Measurements from ENCODE around the gene EXOSC1. TPM values are rescaled to one million over a fixed set of nuclear protein-coding genes. Genes with fewer than 3 reads are reported as not detected.

The EXOSC1 gene
- total and polyA plus RNA-seq, 4 donors: 11.2 to 25.9 (median 14.5) TPM

DNA sequence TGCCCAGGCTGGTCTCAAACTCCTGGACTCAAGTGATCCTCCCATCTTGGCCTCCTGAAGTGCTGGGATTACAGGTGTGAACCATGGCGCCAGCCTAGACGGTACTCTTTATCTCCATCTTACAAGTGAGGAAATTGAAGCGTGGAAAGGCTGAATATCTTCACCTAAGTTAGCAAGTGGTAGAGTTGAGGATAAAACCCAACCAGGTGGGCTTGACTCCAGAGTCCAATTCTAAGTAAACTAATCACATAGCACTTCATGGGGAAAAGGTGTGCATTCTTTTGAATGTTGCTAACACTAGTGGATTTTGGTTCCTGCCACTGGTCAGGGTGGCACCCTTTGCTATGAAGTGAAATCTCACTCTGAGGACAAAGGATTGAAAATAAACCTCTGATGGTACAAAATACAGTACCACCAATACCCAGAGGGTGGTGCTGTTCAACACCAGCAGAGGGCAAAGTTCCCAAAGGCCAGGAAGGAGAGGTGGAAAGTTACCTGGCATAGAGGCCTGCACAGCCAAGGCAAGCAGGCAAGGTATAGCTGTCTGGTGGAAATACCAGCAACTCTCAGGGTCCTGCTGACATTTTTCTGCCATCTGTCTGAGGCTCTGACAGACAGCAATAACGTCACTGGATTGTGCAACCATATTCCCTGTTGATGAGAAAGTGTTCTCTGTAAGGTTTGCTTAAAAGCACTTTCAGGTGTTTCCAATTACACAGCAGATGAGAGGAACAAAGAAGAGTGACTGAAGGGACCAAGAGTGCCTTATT lies 17.7 kb upstream of the EXOSC1 start:
- H3K4me3 ChIP-seq (ENCODE audit: low read depth in 1 of 3, low read length in 3 of 3): no peak overlapping the region
- no peak overlapping the region for H3K27ac ChIP-seq (ENCODE audit: low read depth in 1 of 2, low read length in 2 of 2)
- H3K9me3 ChIP-seq (ENCODE audit: control insufficient read depth in 4 of 4, low read length in 3 of 4): no peaks in the 10 kb centered on the region
- peak; percentile 51 for DNase-seq (ENCODE audit: low spot score)
- H3K4me1 ChIP-seq (ENCODE audit: control insufficient read depth in 4 of 4, insufficient read depth in 4 of 4, low read length in 3 of 4): peaks cover 0 to 7% (median 1%) of the 10 kb centered on the region in 4 donors
- H3K9ac ChIP-seq (ENCODE audit: low read depth in 1 of 2, low read length in 2 of 2): no peak overlapping the region
- peaks cover 11 to 85% (median 75%) of the 10 kb centered on the region in 4 donors for H3K36me3 ChIP-seq (ENCODE audit: control insufficient read depth in 4 of 4, insufficient read depth in 3 of 4, low read depth in 1 of 4, low read length in 3 of 4)
- H3K27me3 ChIP-seq (ENCODE audit: control insufficient read depth in 4 of 4, insufficient read depth in 4 of 4, low read length in 3 of 4): no peaks in the 10 kb centered on the region
- 74% methylated on average over 4 of the region's 4 CpGs for WGBS
- TF ChIP-seq, protein P1, sequence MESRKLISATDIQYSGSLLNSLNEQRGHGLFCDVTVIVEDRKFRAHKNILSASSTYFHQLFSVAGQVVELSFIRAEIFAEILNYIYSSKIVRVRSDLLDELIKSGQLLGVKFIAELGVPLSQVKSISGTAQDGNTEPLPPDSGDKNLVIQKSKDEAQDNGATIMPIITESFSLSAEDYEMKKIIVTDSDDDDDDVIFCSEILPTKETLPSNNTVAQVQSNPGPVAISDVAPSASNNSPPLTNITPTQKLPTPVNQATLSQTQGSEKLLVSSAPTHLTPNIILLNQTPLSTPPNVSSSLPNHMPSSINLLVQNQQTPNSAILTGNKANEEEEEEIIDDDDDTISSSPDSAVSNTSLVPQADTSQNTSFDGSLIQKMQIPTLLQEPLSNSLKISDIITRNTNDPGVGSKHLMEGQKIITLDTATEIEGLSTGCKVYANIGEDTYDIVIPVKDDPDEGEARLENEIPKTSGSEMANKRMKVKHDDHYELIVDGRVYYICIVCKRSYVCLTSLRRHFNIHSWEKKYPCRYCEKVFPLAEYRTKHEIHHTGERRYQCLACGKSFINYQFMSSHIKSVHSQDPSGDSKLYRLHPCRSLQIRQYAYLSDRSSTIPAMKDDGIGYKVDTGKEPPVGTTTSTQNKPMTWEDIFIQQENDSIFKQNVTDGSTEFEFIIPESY (IDR thresholded peaks at IDR 0.05): no peak
- TF ChIP-seq SP1 (IDR thresholded peaks at IDR 0.05) (peak; percentile 55), HNF4G (IDR thresholded peaks at IDR 0.05) (peak; percentile 70), FOXA2 (IDR thresholded peaks at IDR 0.05) (no peak), FOXA1 (IDR thresholded peaks at IDR 0.05) (no peak), RAD21 (IDR thresholded peaks at IDR 0.05) (peak; percentile 92 to 95), YY1 (IDR thresholded peaks at IDR 0.05) (no peak), NR2F2 (IDR thresholded peaks at IDR 0.05) (peak; percentile 64), JUND (IDR thresholded peaks at IDR 0.05) (no peak), HNF4A (conservative IDR thresholded peaks at IDR 0.05) (peak; percentile 76 to 87), TAF1 (conservative IDR thresholded peaks at IDR 0.05) (no peak), GABPA (IDR thresholded peaks at IDR 0.05 in 1 of 2, conservative IDR thresholded peaks at IDR 0.05 in 1 of 2) (no peak), EGR1 (IDR thresholded peaks at IDR 0.05; ENCODE audit: low read depth in 2 of 2) (no peak), RXRA (IDR thresholded peaks at IDR 0.05) (peak; percentile 35 to 54)
- TF ChIP-seq, protein P2, sequence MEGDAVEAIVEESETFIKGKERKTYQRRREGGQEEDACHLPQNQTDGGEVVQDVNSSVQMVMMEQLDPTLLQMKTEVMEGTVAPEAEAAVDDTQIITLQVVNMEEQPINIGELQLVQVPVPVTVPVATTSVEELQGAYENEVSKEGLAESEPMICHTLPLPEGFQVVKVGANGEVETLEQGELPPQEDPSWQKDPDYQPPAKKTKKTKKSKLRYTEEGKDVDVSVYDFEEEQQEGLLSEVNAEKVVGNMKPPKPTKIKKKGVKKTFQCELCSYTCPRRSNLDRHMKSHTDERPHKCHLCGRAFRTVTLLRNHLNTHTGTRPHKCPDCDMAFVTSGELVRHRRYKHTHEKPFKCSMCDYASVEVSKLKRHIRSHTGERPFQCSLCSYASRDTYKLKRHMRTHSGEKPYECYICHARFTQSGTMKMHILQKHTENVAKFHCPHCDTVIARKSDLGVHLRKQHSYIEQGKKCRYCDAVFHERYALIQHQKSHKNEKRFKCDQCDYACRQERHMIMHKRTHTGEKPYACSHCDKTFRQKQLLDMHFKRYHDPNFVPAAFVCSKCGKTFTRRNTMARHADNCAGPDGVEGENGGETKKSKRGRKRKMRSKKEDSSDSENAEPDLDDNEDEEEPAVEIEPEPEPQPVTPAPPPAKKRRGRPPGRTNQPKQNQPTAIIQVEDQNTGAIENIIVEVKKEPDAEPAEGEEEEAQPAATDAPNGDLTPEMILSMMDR (IDR thresholded peaks at IDR 0.05; ENCODE audit: low read depth, low read length, missing input control): peak; percentile 79
- TF ChIP-seq, protein P3, sequence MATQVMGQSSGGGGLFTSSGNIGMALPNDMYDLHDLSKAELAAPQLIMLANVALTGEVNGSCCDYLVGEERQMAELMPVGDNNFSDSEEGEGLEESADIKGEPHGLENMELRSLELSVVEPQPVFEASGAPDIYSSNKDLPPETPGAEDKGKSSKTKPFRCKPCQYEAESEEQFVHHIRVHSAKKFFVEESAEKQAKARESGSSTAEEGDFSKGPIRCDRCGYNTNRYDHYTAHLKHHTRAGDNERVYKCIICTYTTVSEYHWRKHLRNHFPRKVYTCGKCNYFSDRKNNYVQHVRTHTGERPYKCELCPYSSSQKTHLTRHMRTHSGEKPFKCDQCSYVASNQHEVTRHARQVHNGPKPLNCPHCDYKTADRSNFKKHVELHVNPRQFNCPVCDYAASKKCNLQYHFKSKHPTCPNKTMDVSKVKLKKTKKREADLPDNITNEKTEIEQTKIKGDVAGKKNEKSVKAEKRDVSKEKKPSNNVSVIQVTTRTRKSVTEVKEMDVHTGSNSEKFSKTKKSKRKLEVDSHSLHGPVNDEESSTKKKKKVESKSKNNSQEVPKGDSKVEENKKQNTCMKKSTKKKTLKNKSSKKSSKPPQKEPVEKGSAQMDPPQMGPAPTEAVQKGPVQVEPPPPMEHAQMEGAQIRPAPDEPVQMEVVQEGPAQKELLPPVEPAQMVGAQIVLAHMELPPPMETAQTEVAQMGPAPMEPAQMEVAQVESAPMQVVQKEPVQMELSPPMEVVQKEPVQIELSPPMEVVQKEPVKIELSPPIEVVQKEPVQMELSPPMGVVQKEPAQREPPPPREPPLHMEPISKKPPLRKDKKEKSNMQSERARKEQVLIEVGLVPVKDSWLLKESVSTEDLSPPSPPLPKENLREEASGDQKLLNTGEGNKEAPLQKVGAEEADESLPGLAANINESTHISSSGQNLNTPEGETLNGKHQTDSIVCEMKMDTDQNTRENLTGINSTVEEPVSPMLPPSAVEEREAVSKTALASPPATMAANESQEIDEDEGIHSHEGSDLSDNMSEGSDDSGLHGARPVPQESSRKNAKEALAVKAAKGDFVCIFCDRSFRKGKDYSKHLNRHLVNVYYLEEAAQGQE (IDR thresholded peaks at IDR 0.05): no peak
- TF ChIP-seq, protein P4, sequence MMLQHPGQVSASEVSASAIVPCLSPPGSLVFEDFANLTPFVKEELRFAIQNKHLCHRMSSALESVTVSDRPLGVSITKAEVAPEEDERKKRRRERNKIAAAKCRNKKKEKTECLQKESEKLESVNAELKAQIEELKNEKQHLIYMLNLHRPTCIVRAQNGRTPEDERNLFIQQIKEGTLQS (IDR thresholded peaks at IDR 0.05): no peak
- TF ChIP-seq, protein P5, sequence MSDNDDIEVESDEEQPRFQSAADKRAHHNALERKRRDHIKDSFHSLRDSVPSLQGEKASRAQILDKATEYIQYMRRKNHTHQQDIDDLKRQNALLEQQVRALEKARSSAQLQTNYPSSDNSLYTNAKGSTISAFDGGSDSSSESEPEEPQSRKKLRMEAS (IDR thresholded peaks at IDR 0.05): no peak

Measured in liver (tissue), 9 donors.